GDM1 (cell line): ENCODE data around the gene BMI1.

Experiments used
- DNase-seq: peaks from one replicate; lab custom pipeline; 2025; lab: John Stamatoyannopoulos, UW

BMI1 gene

DNA sequence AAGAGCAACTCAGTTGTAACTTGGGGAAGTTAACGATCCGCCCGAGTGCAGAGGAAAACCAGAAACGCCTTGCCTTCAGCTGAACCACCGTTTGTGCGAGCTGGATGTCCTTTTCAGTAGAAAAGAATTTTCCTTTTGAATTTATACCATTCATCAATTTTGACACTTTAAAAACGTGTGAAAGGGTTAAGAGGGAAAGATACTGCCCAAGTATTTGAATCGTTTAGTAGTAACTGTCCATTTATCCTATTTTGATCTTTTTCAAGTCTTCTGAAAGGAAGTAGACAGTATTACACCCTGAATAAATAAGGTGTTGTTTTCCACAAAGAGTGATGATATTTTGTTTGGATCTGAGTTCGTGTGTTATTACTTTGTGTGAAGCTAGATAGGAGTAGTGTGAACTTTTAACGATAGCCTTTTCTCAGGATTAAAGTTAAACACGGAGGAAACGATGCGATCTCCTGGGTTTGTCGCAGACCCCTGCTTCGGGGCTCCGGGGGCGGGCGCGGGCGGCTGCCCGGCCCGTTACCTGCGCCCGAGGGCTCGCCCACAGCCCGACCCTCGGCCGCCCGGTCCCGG, 830 bp upstream of the BMI1 start:
- peak; percentile 30 for DNase-seq

DNA sequence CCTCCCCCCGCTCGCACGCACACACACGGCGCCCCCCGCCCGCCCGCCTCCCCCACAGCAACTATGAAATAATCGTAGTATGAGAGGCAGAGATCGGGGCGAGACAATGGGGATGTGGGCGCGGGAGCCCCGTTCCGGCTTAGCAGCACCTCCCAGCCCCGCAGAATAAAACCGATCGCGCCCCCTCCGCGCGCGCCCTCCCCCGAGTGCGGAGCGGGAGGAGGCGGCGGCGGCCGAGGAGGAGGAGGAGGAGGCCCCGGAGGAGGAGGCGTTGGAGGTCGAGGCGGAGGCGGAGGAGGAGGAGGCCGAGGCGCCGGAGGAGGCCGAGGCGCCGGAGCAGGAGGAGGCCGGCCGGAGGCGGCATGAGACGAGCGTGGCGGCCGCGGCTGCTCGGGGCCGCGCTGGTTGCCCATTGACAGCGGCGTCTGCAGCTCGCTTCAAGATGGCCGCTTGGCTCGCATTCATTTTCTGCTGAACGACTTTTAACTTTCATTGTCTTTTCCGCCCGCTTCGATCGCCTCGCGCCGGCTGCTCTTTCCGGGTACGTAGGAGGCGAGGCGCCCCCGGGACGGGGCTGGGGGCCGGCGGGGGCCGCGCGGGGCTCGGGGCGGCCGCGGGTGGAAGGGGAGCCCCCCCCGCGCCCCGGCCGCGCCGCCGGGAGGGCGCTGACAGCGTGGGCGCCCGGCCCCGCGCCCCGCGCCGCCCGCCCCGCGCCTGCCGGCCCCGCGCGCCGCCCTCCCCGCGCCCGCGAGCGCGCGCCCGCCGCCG, 441 bp downstream of the BMI1 start:
- DNase-seq, result peak; percentile 86

DNA sequence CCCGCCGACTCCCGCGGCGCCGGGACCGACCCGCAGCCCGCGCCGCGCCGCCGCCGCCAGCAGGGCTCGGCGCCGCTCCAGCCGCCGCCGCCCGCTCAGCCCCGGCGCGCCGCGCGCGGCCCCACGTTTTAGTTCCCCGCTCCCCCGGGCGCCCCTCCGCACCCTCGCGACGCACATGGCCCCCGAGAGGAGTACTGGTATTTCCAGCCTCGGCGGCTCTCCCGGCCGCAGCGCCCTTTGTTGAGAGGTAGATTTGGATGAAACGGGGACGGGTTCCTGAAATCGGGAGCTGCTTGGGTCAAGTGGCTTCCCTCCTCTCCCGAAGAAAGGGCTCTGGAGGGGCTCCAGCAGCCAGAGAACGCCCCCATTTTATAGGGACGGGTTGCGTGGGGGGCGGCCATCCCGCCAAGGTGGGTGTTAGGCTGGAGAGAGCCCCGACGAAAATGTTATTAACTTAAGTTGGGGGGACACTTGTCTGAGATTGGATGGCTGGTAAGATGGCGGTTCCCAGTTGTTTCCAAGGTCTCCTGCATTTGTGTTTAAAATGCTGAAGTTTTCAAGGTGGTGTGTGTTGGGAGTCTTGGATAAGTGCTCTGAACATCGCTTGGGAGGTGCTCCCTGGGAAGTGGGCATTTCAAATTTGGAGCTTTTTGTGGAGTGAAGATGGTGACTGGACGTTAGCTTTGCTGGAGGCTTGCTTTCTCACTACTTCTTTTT, 1.2 kb downstream of the BMI1 start:
- no peak for DNase-seq

DNA sequence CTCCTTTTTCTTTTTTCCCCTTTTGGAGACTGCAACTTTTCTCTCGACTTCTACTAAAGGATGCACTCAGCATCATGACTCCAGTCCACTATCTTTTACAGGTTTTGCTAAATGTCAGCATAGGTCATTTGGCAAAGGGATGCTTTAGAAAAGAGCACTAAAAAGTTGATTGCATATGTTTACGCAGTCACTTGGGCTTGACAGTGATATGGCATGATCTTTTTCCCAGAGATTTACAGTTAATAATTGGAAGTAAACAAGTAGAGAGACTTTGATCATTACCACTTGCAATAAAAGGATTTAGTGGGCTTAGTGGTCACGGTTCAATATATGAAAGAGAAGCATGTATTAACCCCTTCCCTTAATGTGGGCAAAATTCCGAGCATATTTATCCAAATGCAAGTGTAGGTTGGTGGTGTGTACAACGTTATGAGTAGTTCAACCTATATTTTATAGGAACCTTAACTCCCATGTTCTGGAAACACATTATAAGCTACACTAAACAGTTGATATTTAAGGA, 1.8 kb downstream of the BMI1 start:
- DNase-seq, result no peak

DNA sequence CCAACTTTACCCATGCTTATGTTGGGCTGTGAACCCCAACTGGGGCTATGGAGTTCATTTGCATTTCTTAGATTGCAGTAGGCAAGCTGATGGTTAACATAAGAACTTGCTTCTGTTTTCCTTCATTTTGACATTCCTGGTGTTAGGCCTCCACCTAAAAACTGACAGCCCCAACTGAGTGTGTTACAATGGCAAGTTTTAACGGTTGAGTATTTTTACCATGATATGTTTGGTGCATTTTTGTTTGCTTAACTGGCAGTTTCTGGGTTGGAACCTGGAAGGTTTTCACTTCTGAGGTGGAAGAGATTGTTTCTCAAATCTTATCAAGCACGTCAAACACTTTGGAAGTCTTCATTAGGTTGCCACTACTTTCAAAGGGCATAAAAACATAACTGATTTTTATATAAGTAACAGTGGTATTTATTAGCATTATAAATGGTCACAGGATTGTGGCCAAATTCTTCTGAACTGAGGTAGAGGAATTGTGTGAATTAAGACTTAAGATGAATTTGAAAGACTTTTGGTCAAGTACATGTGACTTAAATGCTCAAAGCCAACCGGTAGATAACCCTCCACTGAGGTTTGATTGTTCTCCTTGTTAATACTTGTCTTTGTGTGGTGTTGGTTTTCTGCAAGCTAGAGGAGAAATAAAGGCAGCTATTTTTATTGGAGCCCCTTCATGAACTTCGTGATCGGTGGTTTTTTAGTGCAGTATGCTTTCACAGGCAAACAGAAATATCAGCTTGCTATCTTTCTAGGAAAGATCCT, 2.8 kb downstream of the BMI1 start:
- DNase-seq, result no peak

DNA sequence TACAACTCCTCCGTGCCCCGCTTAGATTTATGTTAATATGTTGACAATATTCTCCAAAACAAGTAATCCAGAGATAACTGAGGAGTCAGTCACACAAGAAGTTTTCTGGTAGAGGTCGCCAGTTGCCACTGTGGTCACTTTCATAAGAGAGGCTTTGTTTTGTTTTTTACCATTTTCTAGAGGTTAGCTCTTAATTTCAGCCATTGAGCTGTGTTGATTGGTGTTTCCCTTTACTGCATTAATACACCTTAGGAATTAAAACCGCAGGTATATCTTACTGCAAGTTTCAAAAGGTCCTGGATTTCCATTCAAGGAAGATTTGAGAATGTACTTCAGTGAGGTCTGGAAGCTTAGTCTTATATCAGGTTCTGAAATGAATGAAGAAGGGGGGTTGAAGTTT, 3.5 kb downstream of the BMI1 start:
- DNase-seq, result no peak

DNA sequence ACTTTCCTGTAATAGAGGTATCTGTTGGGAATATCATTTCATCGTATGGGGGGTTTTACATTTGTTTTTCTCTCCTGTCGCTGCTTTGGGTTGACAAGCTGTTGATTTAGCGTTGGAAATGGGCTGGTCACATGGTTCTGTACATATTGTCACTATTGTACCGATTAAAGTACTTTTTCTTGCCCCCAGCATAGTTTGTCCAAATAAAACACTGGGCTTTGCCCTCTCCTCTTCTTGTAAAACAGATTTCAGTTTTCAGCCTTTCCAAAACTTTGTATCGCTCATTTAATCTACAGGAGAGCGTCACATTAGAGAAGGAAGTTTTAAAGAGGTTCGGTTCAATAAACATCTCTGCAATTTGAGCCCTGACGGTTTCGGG, 4.0 kb downstream of the BMI1 start:
- DNase-seq, result no peak

DNA sequence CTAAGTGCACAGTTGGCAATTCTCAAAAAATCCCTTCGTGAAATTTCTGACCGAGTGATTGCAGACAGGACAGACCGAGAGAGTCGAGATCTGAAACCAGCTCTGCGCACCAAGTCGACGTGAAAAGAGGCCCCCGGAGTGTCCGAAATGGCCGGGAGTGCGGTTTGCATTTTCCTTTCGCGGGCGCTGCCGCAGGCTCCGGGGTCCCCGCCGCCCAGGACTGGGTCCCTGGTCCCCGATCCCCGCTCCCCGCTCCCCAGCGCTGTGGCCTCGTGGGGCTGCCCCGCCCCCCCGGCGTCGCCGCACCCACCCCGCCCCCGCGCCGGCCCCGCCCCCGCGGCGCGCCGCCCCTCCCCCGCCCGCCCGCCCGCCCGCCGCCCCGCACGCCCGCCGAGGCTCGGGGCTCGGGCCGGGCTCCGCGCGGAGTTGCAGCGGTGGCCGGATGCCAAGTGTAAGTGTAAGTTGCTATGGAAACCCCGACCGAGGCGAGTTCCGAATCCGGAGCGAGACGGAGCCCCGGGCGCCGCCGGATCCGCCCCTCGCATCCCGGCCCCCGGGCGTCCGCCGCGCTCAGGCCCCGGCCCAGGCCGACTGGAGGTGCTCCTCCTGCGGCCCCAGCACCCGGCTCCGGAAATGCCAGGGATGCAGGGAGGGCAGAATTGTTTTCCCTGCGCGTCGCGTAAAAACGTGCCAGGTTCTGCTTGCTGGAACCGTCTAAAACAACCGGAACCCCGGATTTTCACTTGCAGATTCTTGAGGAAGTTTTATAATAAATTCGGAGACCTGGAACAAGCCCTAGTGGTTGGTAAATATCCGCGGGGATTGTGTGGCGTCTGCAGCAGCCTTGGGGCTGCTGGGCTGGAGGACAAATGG, 4.6 kb downstream of the BMI1 start:
- peak; percentile 63 for DNase-seq

DNA sequence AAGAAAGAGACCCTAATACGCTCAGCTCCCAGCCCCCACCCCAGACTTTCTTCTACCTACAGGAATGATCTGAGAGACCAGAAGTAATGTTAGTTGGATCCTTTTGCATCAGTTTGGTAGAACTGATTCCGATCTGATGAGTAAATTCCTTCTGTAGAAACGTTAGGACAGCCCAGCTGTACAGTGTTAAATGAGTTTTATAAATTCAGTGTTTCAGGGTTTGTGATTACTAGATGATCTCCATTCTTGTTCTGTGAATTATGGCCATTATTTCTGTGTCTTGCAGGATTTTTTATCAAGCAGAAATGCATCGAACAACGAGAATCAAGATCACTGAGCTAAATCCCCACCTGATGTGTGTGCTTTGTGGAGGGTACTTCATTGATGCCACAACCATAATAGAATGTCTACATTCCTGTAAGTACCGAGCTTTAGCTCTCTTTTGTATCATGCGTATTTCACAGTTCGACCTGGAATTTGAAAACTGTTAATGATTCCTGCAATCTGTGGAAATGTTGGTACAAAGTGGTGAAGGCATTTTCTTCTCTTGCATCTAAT, 5.3 kb downstream of the BMI1 start:
- DNase-seq, result no peak

DNA sequence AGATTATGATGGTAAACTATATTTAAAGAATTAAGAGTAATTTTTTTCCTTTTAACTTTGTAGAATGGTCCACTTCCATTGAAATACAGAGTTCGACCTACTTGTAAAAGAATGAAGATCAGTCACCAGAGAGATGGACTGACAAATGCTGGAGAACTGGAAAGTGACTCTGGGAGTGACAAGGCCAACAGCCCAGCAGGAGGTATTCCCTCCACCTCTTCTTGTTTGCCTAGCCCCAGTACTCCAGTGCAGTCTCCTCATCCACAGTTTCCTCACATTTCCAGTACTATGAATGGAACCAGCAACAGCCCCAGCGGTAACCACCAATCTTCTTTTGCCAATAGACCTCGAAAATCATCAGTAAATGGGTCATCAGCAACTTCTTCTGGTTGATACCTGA, 8.3 kb downstream of the BMI1 start:
- DNase-seq, result no peak

DNA sequence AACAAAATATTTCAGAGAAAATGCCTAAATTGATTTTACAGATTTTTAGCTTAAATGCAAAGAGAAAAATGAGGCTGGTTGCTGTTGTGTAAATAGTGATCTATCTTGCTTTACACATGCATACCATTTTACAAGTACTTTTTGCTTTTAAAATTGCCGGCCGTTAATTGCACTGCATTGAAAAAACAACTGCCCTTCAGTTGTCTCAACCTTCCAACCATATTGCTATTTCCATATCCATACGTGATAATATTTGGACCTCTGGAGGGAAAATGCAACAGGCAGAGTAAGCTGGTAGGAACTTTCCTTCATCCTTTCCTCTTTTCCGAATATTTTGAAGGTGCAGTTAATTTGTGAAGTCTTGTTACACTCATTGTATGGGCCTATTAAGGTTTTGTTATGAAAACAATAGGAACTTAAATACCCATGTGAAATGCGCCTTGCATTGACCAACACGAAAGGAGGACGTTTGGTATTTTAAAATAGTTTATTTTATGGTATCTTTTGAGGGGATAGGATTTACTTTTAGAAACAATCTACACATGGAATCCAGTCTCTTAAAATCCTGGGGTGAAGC, 11.3 kb downstream of the BMI1 start:
- DNase-seq, result no peak

DNA sequence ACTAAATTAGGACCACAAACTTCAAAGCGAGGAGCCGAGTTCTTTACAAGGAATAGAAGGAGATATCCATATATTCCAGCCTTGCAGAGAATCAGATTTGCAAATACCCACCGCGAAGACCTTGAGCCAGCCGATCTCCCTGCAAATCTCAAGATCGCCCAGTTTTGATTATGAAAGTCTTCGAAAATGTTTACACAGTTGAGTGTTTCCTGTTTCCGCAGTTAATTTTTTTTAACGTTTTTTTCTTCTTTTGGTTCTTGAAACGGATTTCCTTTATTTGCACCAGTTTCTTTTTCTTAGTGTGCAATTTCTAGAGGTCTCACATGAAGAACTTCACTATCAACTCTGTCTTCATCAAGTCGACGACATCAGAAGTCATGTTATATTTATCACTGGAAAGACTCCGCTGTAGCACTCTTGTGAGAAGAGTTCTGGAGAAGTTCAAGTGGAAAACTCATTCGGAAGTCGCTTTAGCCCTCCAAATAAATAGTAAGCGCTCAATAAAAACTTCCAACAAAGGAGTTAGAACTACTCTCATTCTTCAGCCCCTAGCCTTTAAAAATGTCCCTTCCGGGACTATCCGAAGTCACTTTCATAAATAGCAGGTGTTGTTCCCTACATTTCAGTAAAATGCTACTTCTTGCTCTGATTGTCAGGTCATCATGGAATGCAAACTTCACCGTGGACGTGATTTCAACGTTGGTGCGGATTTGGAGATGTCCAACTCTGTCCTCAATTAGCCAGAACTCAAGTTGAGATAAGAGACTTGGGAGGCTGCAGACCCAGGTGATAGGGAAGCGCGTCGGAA, 12.5 kb downstream of the BMI1 start:
- no peak for DNase-seq

DNA sequence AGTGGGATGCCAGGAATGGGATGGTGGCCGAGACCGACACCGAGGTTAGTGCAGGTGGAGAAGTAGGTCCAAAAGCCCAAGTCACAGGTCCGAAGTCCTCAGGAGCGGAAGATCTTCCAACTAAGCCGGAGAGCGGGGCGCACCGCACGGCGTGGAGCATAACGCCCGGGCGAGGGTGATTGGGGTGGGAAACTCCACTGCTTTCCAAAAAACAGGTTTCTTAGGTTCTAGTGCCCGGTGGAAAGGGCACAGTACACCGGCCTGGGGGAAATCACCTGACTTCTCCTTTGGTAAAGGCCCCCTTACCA, 13.0 kb downstream of the BMI1 start:
- no peak for DNase-seq

DNA sequence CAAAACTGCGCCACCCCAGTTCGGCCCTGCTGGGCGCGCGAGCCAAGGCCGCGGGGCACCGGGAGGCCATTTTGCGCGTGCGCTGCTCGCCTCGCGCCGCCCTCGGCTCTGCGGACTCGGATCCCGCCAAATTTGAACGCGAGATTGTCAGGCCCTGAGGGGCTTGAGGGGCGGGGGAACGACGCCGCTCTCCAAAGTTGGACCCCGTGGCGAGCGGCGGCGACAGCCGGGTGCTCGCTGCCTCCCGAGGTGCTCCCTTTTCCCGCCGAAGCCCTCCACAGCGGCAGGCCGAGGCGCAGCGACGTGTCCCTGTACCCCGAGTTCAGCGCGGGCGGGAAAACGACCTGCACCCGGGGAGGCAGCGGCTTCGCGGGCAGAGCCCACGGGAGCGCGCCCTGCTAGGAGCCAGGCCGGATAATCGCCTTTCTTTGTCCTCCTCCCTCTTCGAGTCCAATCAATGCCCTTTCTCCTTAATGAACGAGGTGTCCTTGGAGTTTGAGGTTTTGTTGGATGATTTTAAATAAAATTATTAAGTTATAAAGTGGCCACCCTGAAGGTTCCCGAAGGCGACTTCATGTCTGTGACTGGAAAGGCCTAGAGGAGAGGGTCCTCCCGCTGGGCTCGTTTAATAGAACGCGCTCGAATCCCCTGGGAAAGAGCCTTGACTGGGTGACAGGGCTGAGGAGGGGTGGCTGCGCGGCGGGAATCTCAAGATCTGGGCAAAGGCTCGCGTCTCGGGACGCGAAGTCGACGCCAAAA, 13.7 kb downstream of the BMI1 start:
- no peak for DNase-seq

DNA sequence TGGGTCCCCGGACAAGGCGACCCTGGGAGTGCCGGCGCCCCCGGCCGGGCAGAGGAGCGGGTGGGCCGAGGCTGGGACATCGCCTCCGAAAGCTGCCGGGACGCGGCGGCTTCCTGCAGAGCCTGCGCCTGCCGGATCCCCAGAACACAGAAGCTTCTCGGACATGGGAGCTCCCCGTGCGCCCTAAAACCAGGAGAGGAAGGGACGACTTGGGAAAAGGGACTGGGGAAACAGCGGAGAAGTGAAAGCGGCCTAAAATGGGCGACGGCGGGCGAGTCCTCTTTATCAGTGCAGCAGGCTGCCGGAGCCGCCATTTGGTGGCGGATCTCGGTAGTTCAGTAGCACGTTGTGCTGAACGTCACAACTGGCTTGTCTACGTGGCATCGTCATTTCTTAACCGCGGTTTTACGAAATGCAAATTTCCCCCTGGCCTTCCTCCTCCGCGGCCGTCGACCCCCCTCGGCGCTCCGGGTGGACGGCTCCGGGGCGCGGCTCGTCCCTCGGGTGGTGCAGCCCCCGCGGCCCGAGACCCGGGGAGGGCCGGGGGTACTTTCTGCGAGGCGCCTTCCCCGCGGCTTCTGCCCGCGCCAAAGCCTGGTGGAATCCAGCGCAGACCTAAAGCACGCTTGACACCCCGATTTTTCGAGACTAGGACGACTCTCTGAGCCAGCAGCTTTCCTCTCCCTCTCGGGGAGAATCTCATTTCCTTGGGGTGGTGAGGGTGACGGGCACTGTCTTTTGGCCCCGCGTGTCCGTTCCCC, 14.5 kb downstream of the BMI1 start:
- no peak for DNase-seq

DNA sequence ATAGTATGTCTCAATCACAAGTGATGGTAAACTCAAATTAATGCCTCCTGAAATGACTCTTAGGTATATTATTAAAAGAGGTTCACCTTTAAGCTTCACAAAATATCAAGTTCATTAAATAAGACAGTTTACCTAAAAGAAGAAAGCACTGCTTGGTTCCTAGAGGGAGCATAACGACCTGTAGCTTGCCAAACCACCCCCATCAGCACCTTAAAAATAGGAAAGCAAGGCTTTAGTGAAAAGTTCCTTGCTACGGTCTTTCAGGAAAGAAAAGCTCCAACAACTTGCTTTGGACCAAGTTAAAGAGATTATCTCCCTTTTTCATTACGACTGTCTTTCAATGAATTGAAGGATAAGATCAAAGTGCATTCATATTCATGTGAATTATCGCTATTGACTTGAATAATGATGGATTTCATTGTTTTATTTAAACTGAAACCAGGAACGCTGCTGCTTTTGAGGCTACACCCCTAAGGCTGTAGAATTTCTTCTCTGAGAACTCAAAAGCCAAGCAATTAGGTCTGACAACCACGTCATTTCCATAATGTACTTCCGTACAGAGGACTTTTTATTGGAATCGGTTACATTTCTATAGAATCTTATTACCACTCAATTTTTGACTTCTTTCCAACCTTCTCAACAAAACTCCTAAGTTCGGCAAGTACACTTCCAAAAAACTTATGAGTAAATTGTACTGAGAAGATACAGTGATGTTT, 17.4 kb downstream of the BMI1 start:
- no peak for DNase-seq

DNA sequence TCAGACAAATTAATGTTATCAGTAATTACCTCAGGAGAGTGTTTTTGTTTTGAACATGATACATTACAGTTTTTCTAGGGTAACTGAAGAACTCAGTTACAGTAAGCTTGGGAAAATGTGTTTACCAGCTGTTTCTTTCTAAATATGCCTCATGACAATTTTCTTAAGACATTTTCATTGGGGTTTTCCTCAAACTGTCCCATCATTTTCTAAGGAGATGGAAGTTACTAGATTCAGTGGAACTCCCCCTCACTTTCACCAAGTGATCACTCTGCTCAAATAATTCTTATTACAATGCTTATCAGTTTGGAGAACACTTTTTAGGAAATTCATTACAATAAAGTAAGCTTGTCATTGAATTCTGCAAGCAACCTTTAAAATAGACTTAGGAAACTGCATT, 18.0 kb downstream of the BMI1 start:
- DNase-seq, result no peak

DNA sequence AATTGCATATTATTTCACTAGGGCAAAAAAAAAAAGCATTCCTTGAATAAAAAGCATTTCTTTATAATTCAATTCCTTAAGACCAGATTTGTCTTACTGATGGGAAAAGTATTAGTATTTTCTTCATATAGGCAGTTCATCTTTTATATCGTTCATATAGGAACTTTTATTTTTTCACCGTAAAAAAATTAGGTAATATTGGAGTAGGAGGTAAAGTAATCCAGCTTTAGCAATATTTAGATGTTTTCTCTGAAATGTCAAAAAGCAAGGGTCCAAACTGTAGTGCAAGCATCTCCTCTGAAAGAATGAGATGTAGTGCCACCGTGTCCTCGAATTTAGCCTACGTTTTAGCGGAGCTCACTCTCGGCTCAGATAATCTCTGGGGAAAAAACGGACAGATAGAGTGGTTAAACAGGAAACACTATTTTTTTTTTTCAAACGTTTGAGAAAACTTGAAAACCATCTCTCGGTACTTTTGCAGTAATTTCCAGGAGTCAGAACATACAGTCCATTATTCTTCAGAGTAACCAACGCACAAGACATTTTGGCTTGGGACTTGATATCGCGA, 18.9 kb downstream of the BMI1 start:
- no peak for DNase-seq
